Motor neuron (in vitro differentiated cells): ENCODE measurements around the gene CRYGD. TPM values are rescaled to one million over a fixed set of nuclear protein-coding genes. Genes with fewer than 3 reads are reported as not detected.
A peak's percentile ranks its signal among the peaks of the same experiment; 100 is the strongest.

Experiments used
- ATAC-seq, 8 experiments: fragments of 200-7000 bp; cut with Tn5 transposase; replicated peaks in 6 of 8; 2 replicates each; pipeline ENCODE4 v1.8.0; 2021; ENCODE audit warnings: mild to moderate bottlenecking in 8 of 8, moderate library complexity in 8 of 8
- H3K27ac ChIP-seq, 2 donors: fragments of 250-450 bp; sonication (Bioruptor Pico); 2 replicates each; pipeline ENCODE4 v1.9.0; 2021; ENCODE audit warnings: antibody characterized with exemption in 2 of 2, mild to moderate bottlenecking in 2 of 2, moderate library complexity in 1 of 2
- H3K4me1 ChIP-seq, 2 donors: fragments of 250-450 bp; sonication (Bioruptor Pico); replicated peaks in 1 of 2; 2 replicates each; pipeline ENCODE4 v1.6.1; 2021; ENCODE audit warnings: antibody characterized with exemption in 2 of 2, mild to moderate bottlenecking in 2 of 2, moderate library complexity in 1 of 2
- H3K4me3 ChIP-seq, 5 donors: fragments of 250-450 bp; sonication (Bioruptor Pico); 2 replicates each; pipeline ENCODE4 v1.9.0; 2021; ENCODE audit warnings: antibody characterized with exemption in 5 of 5, mild to moderate bottlenecking in 5 of 5, moderate library complexity in 4 of 5
- WGBS, 10 experiments: fragments of 450-650 bp; shearing (Covaris generic); methylation state at CpG; one replicate each; pipeline ENCODE4 v1.0.0; 2022; 5-methylcytosine and 5-hydroxymethylcytosine counted together
- in situ Hi-C, 9 experiments: fragments of 400-800 bp; cut with MboI; loops; one replicate each; pipeline ENCODE4 v1.15.0; 2021; ENCODE audit warnings: low sequenced_read_pairs in 9 of 9, low pct_unique_long_range_greater_than_20kb in 2 of 9; ENCODE audit not compliant: unreplicated experiment in 9 of 9
- total RNA-seq, 8 experiments: library from RNA; unstranded; fragments of 300-600 nt; gene quantifications; 2 replicates each; pipeline versions ENCODE4 v1.2.3 to v1.2.4, GENCODE V29; 2022

CRYGD gene
- total RNA-seq, 8 experiments from 2014 or later, result 0.75 to 2.4 (median 1.0) TPM; not detected in 4

GRCh38 chr2:208097313-208097712, 27.0 kb downstream of the CRYGD start:
- Histone ChIP-seq H3K4me1 (no peaks in the 10 kb centered on the region), H3K27ac (no peak overlapping the region), H3K4me3 (no peak overlapping the region)
- WGBS, 10 experiments, result 0 to 100% (median 18%) methylated on average over 1 to 3 of the region's 3 CpGs; no CpG with 5 or more reads in 3 of the 10 experiments
- ATAC-seq, result peak in 3 of 8 experiments; percentile 28 to 59 (median 39)
- in situ Hi-C loops, result no loop called here

- Histone ChIP-seq H3K27ac (no peak overlapping the region), H3K4me1 (no peaks in the 10 kb centered on the region), H3K4me3 (no peak overlapping the region)
- in situ Hi-C loops, result no loop called here
- no peak for ATAC-seq
- WGBS, 10 experiments, result 40 to 100% (median 86%) methylated on average over 1 to 3 of the region's 3 CpGs; no CpG with 5 or more reads in 3 of the 10 experiments
Measured at GRCh38 chr2:208096080-208096479, 28.2 kb downstream of the CRYGD start.

GRCh38 chr2:208093128-208093527, 31.2 kb downstream of the CRYGD start:
- no peaks in the 10 kb centered on the region for H3K4me1 ChIP-seq
- no peak overlapping the region for H3K27ac ChIP-seq
- no peak for ATAC-seq
- in situ Hi-C loops, result no loop called here
- H3K4me3 ChIP-seq, result no peak overlapping the region

GRCh38 chr2:208092093-208092832, 32.1 kb downstream of the CRYGD start:
- no peaks in the 10 kb centered on the region for H3K4me1 ChIP-seq
- in situ Hi-C loops, result no loop called here
- 100% methylated on average over 1 of the region's 1 CpG; no CpG with 5 or more reads in 8 of the 10 experiments for WGBS, 10 experiments
- no peak overlapping the region for H3K27ac ChIP-seq
- H3K4me3 ChIP-seq, result no peak overlapping the region
- peak in 1 of 8 experiments; percentile 48 for ATAC-seq

- in situ Hi-C loops, result no loop called here
Measured at GRCh38 chr2:208090420-208090819, 33.9 kb downstream of the CRYGD start.

GRCh38 chr2:208086029-208086428, 38.3 kb downstream of the CRYGD start:
- ATAC-seq, result no peak
- H3K4me3 ChIP-seq, result no peak overlapping the region
- in situ Hi-C loops, result no loop called here
- 20 to 100% (median 53%) methylated on average over 1 of the region's 1 CpG; no CpG with 5 or more reads in 2 of the 10 experiments for WGBS, 10 experiments
- H3K27ac ChIP-seq, result no peak overlapping the region
- H3K4me1 ChIP-seq, result no peaks in the 10 kb centered on the region

More at GRCh38 chr2:208090420-208090819, 33.9 kb downstream of the CRYGD start:
- no peak overlapping the region for H3K27ac ChIP-seq
- no peak overlapping the region for H3K4me3 ChIP-seq
- no peak for ATAC-seq
- no peaks in the 10 kb centered on the region for H3K4me1 ChIP-seq

GRCh38 chr2:208083807-208084206, 40.5 kb downstream of the CRYGD start:
- Histone ChIP-seq H3K27ac (no peak overlapping the region), H3K4me1 (no peaks in the 10 kb centered on the region), H3K4me3 (no peak overlapping the region)
- no peak for ATAC-seq
- in situ Hi-C loops, result no loop called here

- WGBS, 10 experiments, result 0 to 100% (median 80%) methylated on average over 1 to 2 of the region's 2 CpGs; no CpG with 5 or more reads in 5 of the 10 experiments
- no peak for ATAC-seq
- Histone ChIP-seq H3K4me3 (no peak overlapping the region), H3K27ac (no peak overlapping the region), H3K4me1 (no peaks in the 10 kb centered on the region)
- in situ Hi-C loops, result loop anchor here in 1 of 9 experiments (10.0 kb wide), 1 partner anchor 332 kb away; no protein-coding TSS in a partner anchor
Measured at GRCh38 chr2:208077276-208077675, 47.0 kb downstream of the CRYGD start.

GRCh38 chr2:208074610-208075356, 49.5 kb downstream of the CRYGD start:
- H3K27ac ChIP-seq, result no peak overlapping the region
- no peak overlapping the region for H3K4me3 ChIP-seq
- WGBS, 10 experiments, result 26 to 100% (median 64%) methylated on average over 2 to 9 of the region's 9 CpGs; no CpG with 5 or more reads in 1 of the 10 experiments
- in situ Hi-C loops, result loop anchor here in 4 of 9 experiments (10.0 to 25.0 kb wide), 3 partner anchors 330 to 437 kb away; partner anchors contain the start of gene METTL21A (in 1 of the 4)
- ATAC-seq, result peak in 5 of 8 experiments; percentile 12 to 81 (median 69)
- H3K4me1 ChIP-seq, result no peaks in the 10 kb centered on the region

- Histone ChIP-seq H3K27ac (no peak overlapping the region), H3K4me3 (no peak overlapping the region), H3K4me1 (no peaks in the 10 kb centered on the region)
- in situ Hi-C loops, result loop anchor here in 4 of 9 experiments (10.0 to 25.0 kb wide), 3 partner anchors 328 to 435 kb away; partner anchors contain the start of gene METTL21A (in 1 of the 4)
- 20 to 50% (median 30%) methylated on average over 1 to 7 of the region's 9 CpGs for WGBS, 10 experiments
- peak; percentile 67 to 92 (median 77) for ATAC-seq
Measured at GRCh38 chr2:208072250-208072892, 52.0 kb downstream of the CRYGD start.
